ENCODE results near the gene MTHFR. TPM values are rescaled to one million over a fixed set of nuclear protein-coding genes. Genes with fewer than 3 reads are reported as not detected.

The MTHFR gene
- total and polyA plus RNA-seq, 2 donors, result 9.4 to 11.7 TPM

GRCh38 chr1:11784993-11785769 lies 20.6 kb downstream of the MTHFR start:
- peak overlapping the region in 1 of 2 donors; percentile 3 for H3K4me3 ChIP-seq (ENCODE audit: low read length in 2 of 2)
- H3K9me3 ChIP-seq (ENCODE audit: control insufficient read depth in 2 of 2, insufficient read depth in 1 of 2, low read length in 1 of 2), result no peaks in the 10 kb centered on the region
- WGBS, result 13% methylated on average over 30 of the region's 30 CpGs
- DNase-seq (ENCODE audit: low read depth in 6 of 9, low spot score in 9 of 9), result peak in 1 of 9 donors; percentile 19
- H3K27ac ChIP-seq (ENCODE audit: low read depth in 1 of 2, low read length in 1 of 2), result peak overlapping the region in 1 of 2 donors; percentile 26
- H3K4me1 ChIP-seq (ENCODE audit: control insufficient read depth in 2 of 2, insufficient read depth in 2 of 2, low read length in 2 of 2), result peaks cover 0 to 14% of the 10 kb centered on the region in 2 donors
- H3K36me3 ChIP-seq (ENCODE audit: control insufficient read depth in 2 of 2, insufficient read depth in 2 of 2, low read length in 1 of 2), result peaks cover 3 to 4% of the 10 kb centered on the region in 2 donors
- peaks cover 0 to 11% of the 10 kb centered on the region in 2 donors for H3K27me3 ChIP-seq (ENCODE audit: control insufficient read depth in 2 of 2, insufficient read depth in 1 of 2, low read length in 1 of 2)

GRCh38 chr1:11784256-11784992 lies 21.3 kb downstream of the MTHFR start:
- Histone ChIP-seq H3K27ac (ENCODE audit: low read depth in 1 of 2, low read length in 1 of 2) (no peak overlapping the region), H3K4me1 (ENCODE audit: control insufficient read depth in 2 of 2, insufficient read depth in 2 of 2, low read length in 2 of 2) (peaks cover 0 to 14% of the 10 kb centered on the region in 2 donors), H3K4me3 (ENCODE audit: low read length in 2 of 2) (no peak overlapping the region), H3K9me3 (ENCODE audit: control insufficient read depth in 2 of 2, insufficient read depth in 1 of 2, low read length in 1 of 2) (no peaks in the 10 kb centered on the region), H3K36me3 (ENCODE audit: control insufficient read depth in 2 of 2, insufficient read depth in 2 of 2, low read length in 1 of 2) (no peaks in the 10 kb centered on the region), H3K27me3 (ENCODE audit: control insufficient read depth in 2 of 2, insufficient read depth in 1 of 2, low read length in 1 of 2) (peaks cover 0 to 11% of the 10 kb centered on the region in 2 donors)
- no peak for DNase-seq (ENCODE audit: low read depth in 6 of 9, low spot score in 9 of 9)
- WGBS, result 79% methylated on average over 21 of the region's 21 CpGs

- H3K27ac ChIP-seq (ENCODE audit: low read depth in 1 of 2, low read length in 1 of 2), result no peak overlapping the region
- DNase-seq (ENCODE audit: low read depth in 6 of 9, low spot score in 9 of 9), result no peak
- 90% methylated on average over 6 of the region's 6 CpGs for WGBS
Measured at GRCh38 chr1:11783556-11783955, 22.2 kb downstream of the MTHFR start.

DNA sequence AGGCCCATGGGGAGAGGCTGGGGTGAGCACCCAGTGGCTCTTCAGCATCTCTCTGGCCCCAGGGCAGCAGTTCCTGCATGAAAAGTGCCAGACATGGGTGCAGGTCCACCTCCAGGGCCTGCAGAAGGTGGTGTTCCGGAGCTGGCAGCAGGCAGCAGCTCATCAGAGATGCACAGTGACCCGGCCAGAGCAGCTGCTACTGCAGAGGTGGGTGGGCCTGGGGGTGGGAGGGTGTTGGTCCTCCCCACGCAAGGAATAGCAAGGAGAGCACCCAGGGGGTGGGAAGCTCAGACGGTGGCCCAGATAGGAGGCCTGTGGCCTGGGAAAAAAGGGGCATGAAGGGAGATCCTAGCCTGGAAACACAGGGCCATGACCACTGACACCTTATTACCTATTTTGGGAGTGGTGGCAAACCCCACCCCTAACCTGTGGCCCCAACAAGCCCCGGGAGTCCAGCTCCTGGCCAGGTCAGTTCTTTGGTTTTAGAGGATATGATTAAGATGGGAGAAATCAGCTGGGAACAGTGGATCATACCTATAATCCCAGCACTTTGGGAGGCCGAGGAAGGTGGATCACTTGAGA lies 23.5 kb downstream of the MTHFR start:
- Histone ChIP-seq H3K4me3 (ENCODE audit: low read length in 2 of 2) (no peak overlapping the region), H3K9me3 (ENCODE audit: control insufficient read depth in 2 of 2, insufficient read depth in 1 of 2, low read length in 1 of 2) (no peaks in the 10 kb centered on the region), H3K4me1 (ENCODE audit: control insufficient read depth in 2 of 2, insufficient read depth in 2 of 2, low read length in 2 of 2) (peaks cover 0 to 14% of the 10 kb centered on the region in 2 donors), H3K27ac (ENCODE audit: low read depth in 1 of 2, low read length in 1 of 2) (no peak overlapping the region), H3K27me3 (ENCODE audit: control insufficient read depth in 2 of 2, insufficient read depth in 1 of 2, low read length in 1 of 2) (peaks cover 0 to 11% of the 10 kb centered on the region in 2 donors), H3K36me3 (ENCODE audit: control insufficient read depth in 2 of 2, insufficient read depth in 2 of 2, low read length in 1 of 2) (no peaks in the 10 kb centered on the region)
- 93% methylated on average over 6 of the region's 6 CpGs for WGBS
- no peak for DNase-seq (ENCODE audit: low read depth in 6 of 9, low spot score in 9 of 9)

More at GRCh38 chr1:11783556-11783955, 22.2 kb downstream of the MTHFR start:
- H3K4me1 ChIP-seq (ENCODE audit: control insufficient read depth in 2 of 2, insufficient read depth in 2 of 2, low read length in 2 of 2), result peaks cover 0 to 14% of the 10 kb centered on the region in 2 donors
- peaks cover 0 to 11% of the 10 kb centered on the region in 2 donors for H3K27me3 ChIP-seq (ENCODE audit: control insufficient read depth in 2 of 2, insufficient read depth in 1 of 2, low read length in 1 of 2)
- H3K36me3 ChIP-seq (ENCODE audit: control insufficient read depth in 2 of 2, insufficient read depth in 2 of 2, low read length in 1 of 2), result no peaks in the 10 kb centered on the region
- H3K4me3 ChIP-seq (ENCODE audit: low read length in 2 of 2), result no peak overlapping the region
- H3K9me3 ChIP-seq (ENCODE audit: control insufficient read depth in 2 of 2, insufficient read depth in 1 of 2, low read length in 1 of 2), result no peaks in the 10 kb centered on the region

- H3K36me3 ChIP-seq (ENCODE audit: control insufficient read depth in 2 of 2, insufficient read depth in 2 of 2, low read length in 1 of 2), result no peaks in the 10 kb centered on the region
- peaks cover 0 to 9% of the 10 kb centered on the region in 2 donors for H3K4me1 ChIP-seq (ENCODE audit: control insufficient read depth in 2 of 2, insufficient read depth in 2 of 2, low read length in 2 of 2)
- peaks cover 0 to 11% of the 10 kb centered on the region in 2 donors for H3K27me3 ChIP-seq (ENCODE audit: control insufficient read depth in 2 of 2, insufficient read depth in 1 of 2, low read length in 1 of 2)
- no peak overlapping the region for H3K27ac ChIP-seq (ENCODE audit: low read depth in 1 of 2, low read length in 1 of 2)
- no peak overlapping the region for H3K4me3 ChIP-seq (ENCODE audit: low read length in 2 of 2)
- DNase-seq (ENCODE audit: low read depth in 6 of 9, low spot score in 9 of 9), result no peak
- 95% methylated on average over 12 of the region's 12 CpGs for WGBS
- no peaks in the 10 kb centered on the region for H3K9me3 ChIP-seq (ENCODE audit: control insufficient read depth in 2 of 2, insufficient read depth in 1 of 2, low read length in 1 of 2)
Measured at GRCh38 chr1:11781297-11781696, 24.5 kb downstream of the MTHFR start.

- DNase-seq (ENCODE audit: low read depth in 6 of 9, low spot score in 9 of 9), result no peak
- Histone ChIP-seq H3K4me3 (ENCODE audit: low read length in 2 of 2) (no peak overlapping the region), H3K27me3 (ENCODE audit: control insufficient read depth in 2 of 2, insufficient read depth in 1 of 2, low read length in 1 of 2) (peaks cover 0 to 10% of the 10 kb centered on the region in 2 donors), H3K27ac (ENCODE audit: low read depth in 1 of 2, low read length in 1 of 2) (no peak overlapping the region), H3K4me1 (ENCODE audit: control insufficient read depth in 2 of 2, insufficient read depth in 2 of 2, low read length in 2 of 2) (peaks cover 0 to 9% of the 10 kb centered on the region in 2 donors), H3K36me3 (ENCODE audit: control insufficient read depth in 2 of 2, insufficient read depth in 2 of 2, low read length in 1 of 2) (no peaks in the 10 kb centered on the region), H3K9me3 (ENCODE audit: control insufficient read depth in 2 of 2, insufficient read depth in 1 of 2, low read length in 1 of 2) (no peaks in the 10 kb centered on the region)
- 85% methylated on average over 10 of the region's 10 CpGs for WGBS
Measured at GRCh38 chr1:11780380-11781147, 25.2 kb downstream of the MTHFR start.

DNA sequence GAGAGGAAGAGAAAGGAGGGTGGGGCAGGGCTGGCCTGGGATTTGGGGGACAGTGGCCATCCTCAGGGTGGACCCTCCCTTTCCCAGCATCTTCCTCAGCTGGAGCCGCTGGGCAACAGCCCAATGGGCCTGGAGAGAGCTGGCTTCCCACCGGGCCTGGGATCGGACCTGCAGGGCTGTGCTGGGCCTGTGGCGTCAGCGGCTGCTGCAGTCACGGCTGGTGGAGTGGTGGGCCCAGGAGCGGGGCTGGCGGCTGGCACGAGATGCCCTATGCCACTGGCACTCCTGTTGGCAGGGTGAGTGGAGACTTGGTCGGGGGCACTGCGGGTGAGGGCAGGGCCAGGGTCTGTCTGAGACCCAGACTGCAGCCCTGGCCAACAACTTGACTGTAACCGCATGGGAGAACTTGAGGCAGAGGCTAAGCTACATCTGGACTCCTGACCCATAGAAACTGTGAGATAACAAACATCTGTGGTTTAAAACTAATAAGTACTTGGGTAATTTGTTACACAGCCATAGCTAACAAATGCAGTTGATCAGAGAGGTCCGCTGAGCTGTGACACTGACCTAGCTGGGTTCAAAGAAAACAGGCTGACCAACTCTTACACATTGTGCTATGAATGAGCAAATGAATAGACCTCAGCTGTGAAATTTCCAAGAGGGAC lies 25.9 kb downstream of the MTHFR start:
- peaks cover 0 to 3% of the 10 kb centered on the region in 2 donors for H3K27me3 ChIP-seq (ENCODE audit: control insufficient read depth in 2 of 2, insufficient read depth in 1 of 2, low read length in 1 of 2)
- WGBS, result 90% methylated on average over 13 of the region's 13 CpGs
- H3K36me3 ChIP-seq (ENCODE audit: control insufficient read depth in 2 of 2, insufficient read depth in 2 of 2, low read length in 1 of 2), result no peaks in the 10 kb centered on the region
- H3K4me3 ChIP-seq (ENCODE audit: low read length in 2 of 2), result no peak overlapping the region
- H3K27ac ChIP-seq (ENCODE audit: low read depth in 1 of 2, low read length in 1 of 2), result no peak overlapping the region
- no peaks in the 10 kb centered on the region for H3K9me3 ChIP-seq (ENCODE audit: control insufficient read depth in 2 of 2, insufficient read depth in 1 of 2, low read length in 1 of 2)
- H3K4me1 ChIP-seq (ENCODE audit: control insufficient read depth in 2 of 2, insufficient read depth in 2 of 2, low read length in 2 of 2), result peaks cover 0 to 3% of the 10 kb centered on the region in 2 donors
- DNase-seq (ENCODE audit: low read depth in 6 of 9, low spot score in 9 of 9), result no peak

DNA sequence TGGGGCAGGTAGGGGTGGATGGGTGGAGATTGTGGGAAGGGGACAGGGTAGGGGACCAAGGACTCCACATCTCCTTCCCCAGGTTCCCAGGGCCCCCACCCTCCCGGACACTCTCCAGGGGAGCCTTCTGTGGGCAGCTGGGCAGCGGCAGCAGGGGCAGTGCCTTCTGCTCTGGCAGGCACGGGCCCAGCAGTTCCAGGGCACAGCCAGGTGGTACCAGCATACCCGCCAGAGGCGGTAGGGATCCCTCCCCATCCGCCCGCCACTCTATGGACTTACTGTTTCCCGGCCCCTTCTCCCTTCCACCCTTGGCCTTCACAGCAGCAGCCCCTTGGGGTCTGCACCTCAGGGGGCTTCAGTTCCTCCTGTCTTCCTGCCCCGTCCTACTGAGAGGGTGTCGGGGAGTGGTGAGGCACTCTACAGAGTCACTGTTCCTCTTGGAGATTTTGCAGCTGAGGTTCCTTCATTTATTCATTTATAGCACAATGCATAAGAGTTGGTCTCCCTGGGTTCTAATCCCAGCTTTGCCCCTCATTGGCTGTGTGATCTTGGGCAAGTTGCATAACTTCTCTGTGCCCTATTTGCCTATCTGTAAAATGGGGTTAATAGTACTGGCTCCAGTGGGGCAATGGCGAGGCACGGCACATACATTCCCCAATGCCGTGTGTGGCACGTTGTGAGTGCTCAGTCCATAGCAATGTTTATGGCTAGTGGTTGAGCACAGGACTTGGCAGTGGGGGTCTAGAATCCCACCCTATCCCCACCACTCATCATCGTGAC lies 26.7 kb downstream of the MTHFR start:
- 94% methylated on average over 15 of the region's 15 CpGs for WGBS
- H3K36me3 ChIP-seq (ENCODE audit: control insufficient read depth in 2 of 2, insufficient read depth in 2 of 2, low read length in 1 of 2), result no peaks in the 10 kb centered on the region
- H3K4me1 ChIP-seq (ENCODE audit: control insufficient read depth in 2 of 2, insufficient read depth in 2 of 2, low read length in 2 of 2), result no peaks in the 10 kb centered on the region
- H3K4me3 ChIP-seq (ENCODE audit: low read length in 2 of 2), result no peak overlapping the region
- DNase-seq (ENCODE audit: low read depth in 6 of 9, low spot score in 9 of 9), result no peak
- no peak overlapping the region for H3K27ac ChIP-seq (ENCODE audit: low read depth in 1 of 2, low read length in 1 of 2)
- H3K27me3 ChIP-seq (ENCODE audit: control insufficient read depth in 2 of 2, insufficient read depth in 1 of 2, low read length in 1 of 2), result no peaks in the 10 kb centered on the region
- H3K9me3 ChIP-seq (ENCODE audit: control insufficient read depth in 2 of 2, insufficient read depth in 1 of 2, low read length in 1 of 2), result no peaks in the 10 kb centered on the region

Data from thymus (tissue), 11 donors.